CD14-positive monocyte (primary cell): ENCODE measurements around the gene MRTFA. TPM values are rescaled to one million over a fixed set of nuclear protein-coding genes. Genes with fewer than 3 reads are reported as not detected.

Experiments used
- DNase-seq, 3 donors: peaks; one replicate each; pipeline ENCODE4 v3.0.0-alpha.2; 2011 to 2022
- H2AFZ ChIP-seq: 2 replicates; pipeline ENCODE4 v1.6.0; 2012; ENCODE audit warnings: mild to moderate bottlenecking, low read depth, low read length, inconsistent platforms; ENCODE audit not compliant: insufficient read depth, poor library complexity, severe bottlenecking
- H3K27ac ChIP-seq, 2 donors: 1 replicate in 1 of 2; 2 replicates in 1 of 2; pipeline ENCODE4 v1.5.1; 2012 to 2013; ENCODE audit warnings: low read length in 2 of 2, control low read depth in 1 of 2, inconsistent platforms in 1 of 2, low read depth in 1 of 2, mild to moderate bottlenecking in 1 of 2
- H3K27me3 ChIP-seq, 2 donors: one replicate each; pipeline versions ENCODE4 v1.6.0 to v1.6.1; 2011 to 2013; ENCODE audit warnings: low read length in 2 of 2; ENCODE audit not compliant: control insufficient read depth in 2 of 2, insufficient read depth in 2 of 2
- H3K36me3 ChIP-seq, 2 donors: replicated peaks in 1 of 2; 1 replicate in 1 of 2; 2 replicates in 1 of 2; pipeline versions ENCODE4 v1.5.1 to v1.6.1; 2012 to 2013; ENCODE audit warnings: low read length in 2 of 2, control low read depth in 1 of 2, inconsistent platforms in 1 of 2, mild to moderate bottlenecking in 1 of 2; ENCODE audit not compliant: insufficient read depth in 2 of 2, control insufficient read depth in 1 of 2
- H3K4me1 ChIP-seq, 2 donors: 1 replicate in 1 of 2; 2 replicates in 1 of 2; pipeline versions ENCODE4 v1.5.1 to v1.6.1; 2012 to 2013; ENCODE audit warnings: low read length in 2 of 2, control low read depth in 1 of 2, inconsistent platforms in 1 of 2, mild to moderate bottlenecking in 1 of 2, moderate library complexity in 1 of 2; ENCODE audit not compliant: insufficient read depth in 2 of 2, control insufficient read depth in 1 of 2
- H3K4me2 ChIP-seq: replicated peaks from 2 replicates; pipeline ENCODE3; 2012; ENCODE audit warnings: low read length, moderate library complexity, mild to moderate bottlenecking; ENCODE audit not compliant: poor library complexity, severe bottlenecking; ENCODE audit errors: extremely low read depth
- H3K4me3 ChIP-seq, 3 experiments: fragments of 200-600 bp in 1 of 3; sonication (generic) in 1 of 3; replicated peaks in 1 of 3; 1 replicate in 2 of 3; 2 replicates in 1 of 3; pipeline ENCODE4 v1.5.1; 2011 to 2013; ENCODE audit warnings: low read length in 3 of 3, mild to moderate bottlenecking in 3 of 3, control low read depth in 2 of 3, low read depth in 2 of 3, inconsistent platforms in 1 of 3, moderate library complexity in 1 of 3
- H3K79me2 ChIP-seq: 2 replicates; pipeline ENCODE4 v1.6.0; 2012; ENCODE audit warnings: mild to moderate bottlenecking, control low read depth, inconsistent platforms, low read length, moderate library complexity; ENCODE audit not compliant: insufficient read depth
- H3K9ac ChIP-seq: 2 replicates; pipeline ENCODE4 v1.6.0; 2017; ENCODE audit warnings: low read length, mild to moderate bottlenecking; ENCODE audit not compliant: insufficient read depth, poor library complexity, severe bottlenecking
- H3K9me3 ChIP-seq, 2 donors: replicated peaks in 1 of 2; 1 replicate in 1 of 2; 2 replicates in 1 of 2; pipeline versions ENCODE4 v1.5.1 to v1.6.1; 2012 to 2013; ENCODE audit warnings: low read length in 2 of 2, control low read depth in 1 of 2; ENCODE audit not compliant: control insufficient read depth in 1 of 2, insufficient read depth in 1 of 2
- H4K20me1 ChIP-seq: 2 replicates; pipeline ENCODE4 v1.6.0; 2012; ENCODE audit warnings: mild to moderate bottlenecking, low read length, control low read depth, moderate library complexity; ENCODE audit not compliant: insufficient read depth
- H3K27ac Mint-ChIP-seq, 7 donors: one replicate each; pipeline ENCODE4 v1.8.0; 2020; ENCODE audit warnings: mild to moderate bottlenecking in 7 of 7, mixed read lengths in 7 of 7, moderate library complexity in 6 of 7, inconsistent platforms in 2 of 7
- H3K27me3 Mint-ChIP-seq, 3 donors: one replicate each; pipeline ENCODE4 v1.8.0; 2021 to 2022; ENCODE audit warnings: low read depth in 3 of 3, mild to moderate bottlenecking in 3 of 3, mixed read lengths in 3 of 3, moderate library complexity in 3 of 3, inconsistent platforms in 1 of 3
- H3K36me3 Mint-ChIP-seq, 2 donors: one replicate each; pipeline ENCODE4 v1.8.0; 2020; ENCODE audit warnings: mixed read lengths in 2 of 2, inconsistent platforms in 1 of 2, mild to moderate bottlenecking in 1 of 2
- H3K4me1 Mint-ChIP-seq: one replicate; pipeline ENCODE4 v1.8.0; 2020; ENCODE audit warnings: mild to moderate bottlenecking, mixed read lengths
- H3K4me3 Mint-ChIP-seq, 2 donors: one replicate each; pipeline ENCODE4 v1.8.0; 2020; ENCODE audit warnings: mild to moderate bottlenecking in 2 of 2, mixed read lengths in 2 of 2, moderate library complexity in 1 of 2
- H3K9me3 Mint-ChIP-seq, 7 donors: one replicate each; pipeline ENCODE4 v1.8.0; 2020 to 2022; ENCODE audit warnings: mixed read lengths in 7 of 7, mild to moderate bottlenecking in 6 of 7, moderate library complexity in 6 of 7, inconsistent platforms in 2 of 7
- CTCF ChIP-seq: fragments of 200-600 bp; IDR thresholded peaks from one replicate; pipeline ENCODE4 v1.8.0; 2022; ENCODE audit warnings: antibody characterized with exemption, mild to moderate bottlenecking
- WGBS: methylation state at CpG from one replicate; pipeline ENCODE4 v1.1.5; 2013; ENCODE audit warnings: missing lambda C conversion rate; ENCODE audit not compliant: insufficient coverage; 5-methylcytosine and 5-hydroxymethylcytosine counted together
- intact Hi-C, 2 donors: fragments of 100-400 bp; cut with micrococcal nuclease; formaldehyde crosslinking; loops; one replicate each; pipeline versions ENCODE4 v1.15.0 to v1.15.1; 2023
- polyA plus RNA-seq, 3 donors: library from polyadenylated mRNA; depleted of rRNA in 1 of 3; unstranded in 2 of 3; stranded (reverse) in 1 of 3; fragments of 300-500 nt in 2 of 3; fragments of >200 nt in 1 of 3; fragmentation: Illumina TruSeq in 2 of 3; gene quantifications; 1 replicate in 2 of 3; 2 replicates in 1 of 3; pipeline ENCODE4 v1.2.3, GENCODE V29; 2012 to 2021

The MRTFA gene
- polyA plus RNA-seq, 3 donors = 14.1 to 33.8 (median 18.9) TPM

- Histone ChIP-seq H3K79me2 (peaks cover 93% of the 10 kb centered on the region), H3K9me3 (no peaks in the 10 kb centered on the region), H2AFZ (no peak overlapping the region), H3K4me2 (no peak overlapping the region), H3K27ac (peak overlapping the region in 1 of 2 donors; percentile 68), H4K20me1 (peaks cover 99% of the 10 kb centered on the region), H3K4me1 (peaks cover 18 to 29% of the 10 kb centered on the region in 2 donors), H3K9ac (no peak overlapping the region), H3K27me3 (no peaks in the 10 kb centered on the region), H3K36me3 (peaks cover 98 to 99% of the 10 kb centered on the region in 2 donors), H3K4me3 (no peak overlapping the region)
- 94% methylated on average over 2 of the region's 5 CpGs for WGBS
- Mint-ChIP-seq H3K27ac (peak overlapping the region in 6 of 7 donors; percentile 52 to 91 (median 76)), H3K9me3 (no peaks in the 10 kb centered on the region), H3K4me3 (no peak overlapping the region), H3K36me3 (peaks cover 76 to 92% of the 10 kb centered on the region in 2 donors), H3K27me3 (peaks cover 0 to 5% (median 0%) of the 10 kb centered on the region in 3 donors), H3K4me1 (peaks cover 36% of the 10 kb centered on the region)
- TF ChIP-seq CTCF = no peak
- intact Hi-C loops = no loop called here
- DNase-seq = no peak
These were observed 213.2 kb downstream of the MRTFA start for GRCh38 chr22:40423310-40423688.

- no peak overlapping the region for H3K4me3 Mint-ChIP-seq
- H3K36me3 Mint-ChIP-seq = peaks cover 76 to 92% of the 10 kb centered on the region in 2 donors
- DNase-seq = no peak
- Histone ChIP-seq H4K20me1 (peaks cover 99% of the 10 kb centered on the region), H3K4me3 (no peak overlapping the region), H3K9me3 (no peaks in the 10 kb centered on the region), H2AFZ (no peak overlapping the region), H3K79me2 (peaks cover 90% of the 10 kb centered on the region), H3K27ac (peak overlapping the region; percentile 24 to 68), H3K4me1 (peaks cover 18 to 34% of the 10 kb centered on the region in 2 donors), H3K36me3 (peaks cover 98 to 99% of the 10 kb centered on the region in 2 donors), H3K4me2 (no peak overlapping the region), H3K9ac (no peak overlapping the region), H3K27me3 (no peaks in the 10 kb centered on the region)
- 84% methylated on average over 9 of the region's 9 CpGs for WGBS
- H3K27me3 Mint-ChIP-seq = peaks cover 0 to 5% (median 0%) of the 10 kb centered on the region in 3 donors
- H3K27ac Mint-ChIP-seq = peak overlapping the region; percentile 53 to 92 (median 77)
- no peak for TF ChIP-seq CTCF
- intact Hi-C loops = no loop called here
- no peaks in the 10 kb centered on the region for H3K9me3 Mint-ChIP-seq
- peaks cover 39% of the 10 kb centered on the region for H3K4me1 Mint-ChIP-seq
These were observed 213.8 kb downstream of the MRTFA start for GRCh38 chr22:40422558-40423309.
